HCT116 (cell line): Measurements from ENCODE around the gene TBCD. TPM values are rescaled to one million over a fixed set of nuclear protein-coding genes. Genes with fewer than 3 reads are reported as not detected.
A peak's percentile ranks its signal among the peaks of the same experiment; 100 is the strongest.

Experiments
- ATAC-seq: fragments of 200-7000 bp; cut with Tn5 transposase; 2 replicates; pipeline ENCODE4 v1.9.1; 2020; ENCODE audit warnings: mild to moderate bottlenecking, moderate library complexity
- BruUV-seq: library from RNA; stranded (reverse); fragments of 400-500 nt; replicated peaks from 2 replicates; lab custom pipeline; 2021; lab: Mats Ljungman, UMichigan
- CTCF ChIA-PET: fragments of 300-600 bp; sonication (Branson Sonifier 250); formaldehyde crosslinking; loops from one replicate; lab custom pipeline; 2021; ENCODE audit warnings: antibody characterized with exemption; lab: Charles Lee
- POLR2A ChIA-PET: fragments of 300-600, 350-600 bp; sonication (Branson Sonifier 250); formaldehyde crosslinking; loops from one replicate; lab custom pipeline; 2021; ENCODE audit warnings: antibody characterized with exemption; lab: Charles Lee
- RAD21 ChIA-PET, 2 experiments: fragments of 300-600 bp; sonication (Branson Sonifier 250); formaldehyde crosslinking; loops; one replicate each; lab custom pipeline; 2023; ENCODE audit warnings: low total read pairs in 2 of 2; ENCODE audit not compliant: uncharacterized antibody in 2 of 2, unreplicated experiment in 2 of 2, low non-redundant PET in 1 of 2; lab: Charles Lee
- DNase-seq: peaks from one replicate; pipeline ENCODE4 v3.0.0-alpha.2; 2010; ENCODE audit warnings: low read depth, low spot score
- H2AFZ ChIP-seq: fragments of 200-600 bp; shearing (Covaris generic), sonication (generic); 2 replicates; pipeline ENCODE4 v1.6.1; 2017; ENCODE audit warnings: low read depth, mixed run types, mixed read lengths, antibody characterized with exemption, low read length; ENCODE audit not compliant: poor library complexity, severe bottlenecking
- H3K27ac ChIP-seq: 2 replicates; pipeline ENCODE4 v1.5.1; 2012; ENCODE audit warnings: low read depth, low read length
- H3K27me3 ChIP-seq: fragments of 200-600 bp; sonication (generic); 2 replicates; pipeline ENCODE4 v1.6.1; 2016; ENCODE audit warnings: mixed run types, low read length, mixed read lengths; ENCODE audit not compliant: insufficient read depth
- H3K36me3 ChIP-seq, 2 experiments: fragments of 200-500 bp in 1 of 2; fragments of 200-600 bp in 1 of 2; sonication (Bioruptor generic) in 1 of 2; sonication (generic) in 1 of 2; 2 replicates each; pipeline versions ENCODE4 v1.5.1 to v1.6.1; 2014 to 2016; ENCODE audit warnings: low read length in 2 of 2, inconsistent platforms in 1 of 2, mixed read lengths in 1 of 2, mixed run types in 1 of 2; ENCODE audit not compliant: insufficient read depth in 2 of 2, control insufficient read depth in 1 of 2
- H3K4me1 ChIP-seq, 2 experiments: fragments of 200-600 bp in 1 of 2; sonication (generic) in 1 of 2; 2 replicates each; pipeline versions ENCODE4 v1.5.1 to v1.6.1; 2012 to 2017; ENCODE audit warnings: low read length in 2 of 2, inconsistent platforms in 1 of 2, mild to moderate bottlenecking in 1 of 2, mixed read lengths in 1 of 2, mixed run types in 1 of 2, moderate library complexity in 1 of 2; ENCODE audit not compliant: insufficient read depth in 2 of 2, control insufficient read depth in 1 of 2
- H3K4me2 ChIP-seq: fragments of 200-600 bp; sonication (generic); 2 replicates; pipeline ENCODE4 v1.6.1; 2017; ENCODE audit warnings: mixed run types, low read length, mixed read lengths
- H3K4me3 ChIP-seq, 2 experiments: fragments of 200-600 bp in 1 of 2; sonication (generic) in 1 of 2; replicated peaks in 1 of 2; 2 replicates each; pipeline ENCODE4 v1.5.1; 2011 to 2016; ENCODE audit warnings: low read length in 2 of 2, control low read depth in 1 of 2, low read depth in 1 of 2, mild to moderate bottlenecking in 1 of 2, mixed read lengths in 1 of 2, mixed run types in 1 of 2
- H3K79me2 ChIP-seq: fragments of 200-600 bp; sonication (generic); 2 replicates; pipeline ENCODE4 v1.6.1; 2017; ENCODE audit warnings: mild to moderate bottlenecking, mixed run types, low read length, moderate library complexity, mixed read lengths; ENCODE audit not compliant: insufficient read depth
- H3K9ac ChIP-seq: fragments of 200-600 bp; sonication (generic); 2 replicates; pipeline ENCODE4 v1.6.1; 2016; ENCODE audit warnings: low read length, mixed read lengths
- H3K9me2 ChIP-seq: fragments of 200-600 bp; sonication (generic), shearing (Covaris generic); 2 replicates; pipeline ENCODE4 v1.6.1; 2017; ENCODE audit warnings: mixed run types, mild to moderate bottlenecking, moderate library complexity; ENCODE audit not compliant: insufficient read depth
- H3K9me3 ChIP-seq, 2 experiments: fragments of 200-500 bp in 1 of 2; fragments of 200-600 bp in 1 of 2; sonication (Bioruptor generic) in 1 of 2; sonication (generic) in 1 of 2; 2 replicates each; pipeline ENCODE4 v1.6.1; 2014 to 2017; ENCODE audit warnings: low read length in 2 of 2, mixed read lengths in 2 of 2, inconsistent platforms in 1 of 2, low read depth in 1 of 2, mild to moderate bottlenecking in 1 of 2, mixed run types in 1 of 2, moderate library complexity in 1 of 2; ENCODE audit not compliant: control insufficient read depth in 1 of 2, insufficient read depth in 1 of 2
- H4K20me1 ChIP-seq: fragments of 200-600 bp; sonication (generic), shearing (Covaris generic); 2 replicates; pipeline ENCODE4 v1.6.1; 2017; ENCODE audit warnings: mixed run types, mild to moderate bottlenecking, moderate library complexity; ENCODE audit not compliant: insufficient read depth
- CBX3 ChIP-seq: IDR thresholded peaks from 2 replicates; pipeline ENCODE4 v1.6.1; 2012; ENCODE audit warnings: low read depth
- CEBPB ChIP-seq: IDR thresholded peaks from 2 replicates; pipeline ENCODE4 v1.6.1; 2012; ENCODE audit warnings: low read depth
- EGR1 ChIP-seq: IDR thresholded peaks from 2 replicates; pipeline ENCODE4 v1.6.1; 2012; ENCODE audit warnings: low read depth
- ELF1 ChIP-seq: IDR thresholded peaks from 2 replicates; pipeline ENCODE4 v1.6.1; 2012; ENCODE audit warnings: low read depth, borderline replicate concordance
- EZH2 ChIP-seq: fragments of 200-600 bp; sonication (generic); IDR thresholded peaks from 2 replicates; pipeline ENCODE4 v1.6.1; 2017; ENCODE audit warnings: antibody characterized with exemption, mixed run types
- EZH2phosphoT487 ChIP-seq: fragments of 200-600 bp; IDR thresholded peaks from 2 replicates; pipeline ENCODE4 v1.6.1; 2018; ENCODE audit warnings: antibody characterized with exemption, borderline replicate concordance
- POLR2A ChIP-seq: IDR thresholded peaks from 2 replicates; pipeline ENCODE4 v1.7.0; 2011; ENCODE audit warnings: borderline replicate concordance; ENCODE audit not compliant: insufficient read depth, insufficient read length; ENCODE audit errors: extremely low read depth
- POLR2AphosphoS5 ChIP-seq: IDR thresholded peaks from 2 replicates; pipeline ENCODE4 v1.6.1; 2011; ENCODE audit warnings: mild to moderate bottlenecking, low read depth, low read length, moderate library complexity
- RAD21 ChIP-seq: IDR thresholded peaks from 2 replicates; pipeline ENCODE4 v1.6.1; 2012; ENCODE audit warnings: low read depth, mild to moderate bottlenecking
- SIN3A ChIP-seq: IDR thresholded peaks from 2 replicates; pipeline ENCODE4 v1.6.1; 2012; ENCODE audit warnings: low read depth
- SP1 ChIP-seq: IDR thresholded peaks from 2 replicates; pipeline ENCODE4 v1.6.1; 2012; ENCODE audit warnings: low read depth
- ZFX ChIP-seq: fragments of 450-650 bp; IDR thresholded peaks from 2 replicates; pipeline ENCODE4 v1.6.1; 2017
- intact Hi-C: fragments of 100-400 bp; cut with micrococcal nuclease; formaldehyde crosslinking; loops from 2 replicates; pipeline ENCODE4 v1.10.0; 2022
- total RNA-seq: library from RNA; stranded (reverse); gene quantifications from one replicate; pipeline ENCODE4 v1.2.1, GENCODE V29; 2021; ENCODE audit not compliant: unreplicated experiment
- TF ChIP-seq, protein P1 (sequence below): IDR thresholded peaks from 2 replicates; pipeline ENCODE4 v1.6.1; 2012
- TF ChIP-seq, protein P2 (sequence below), 3 experiments: fragments of 200-600 bp in 1 of 3; sonication (generic) in 1 of 3; IDR thresholded peaks in 2 of 3; conservative IDR thresholded peaks in 1 of 3; 2 replicates each; pipeline ENCODE4 v1.5.1; 2012 to 2017; ENCODE audit warnings: low read depth in 2 of 3, low read length in 2 of 3, antibody characterized with exemption in 1 of 3, borderline replicate concordance in 1 of 3, control low read depth in 1 of 3, mild to moderate bottlenecking in 1 of 3, mixed read lengths in 1 of 3, mixed run types in 1 of 3, moderate library complexity in 1 of 3; ENCODE audit not compliant: insufficient read depth in 1 of 3

TBCD gene
- total RNA-seq, 1 experiment from 2014 or later = 152 TPM

DNA sequence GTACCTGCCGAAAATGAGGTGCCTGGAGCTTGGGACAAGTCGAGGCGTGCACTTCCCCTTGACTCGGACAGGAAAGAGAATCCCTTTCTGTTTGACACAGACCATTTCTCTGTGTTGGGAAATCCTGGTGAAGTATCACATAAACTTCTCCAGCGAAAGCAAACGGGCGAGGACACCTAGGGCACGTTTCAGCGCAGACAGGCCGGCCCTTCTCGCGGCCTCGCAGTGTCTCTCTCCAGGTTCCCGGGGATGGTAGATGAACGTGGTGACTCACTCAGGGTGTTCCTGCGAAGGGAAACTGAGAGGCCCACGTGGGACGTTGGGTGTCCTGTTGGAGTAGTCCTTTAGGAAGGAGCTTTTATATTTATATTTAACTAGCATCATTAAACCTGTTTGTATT is 124.3 kb downstream of the TBCD start:
- Histone ChIP-seq H3K27me3 (no peaks in the 10 kb centered on the region), H3K79me2 (peaks cover 39% of the 10 kb centered on the region; the same call in 1 of the 2 replicates), H3K4me3 (peak overlapping the region in 1 of 2 experiments; percentile 4; a peak in 1 of 4 replicates), H3K9me3 (no peaks in the 10 kb centered on the region), H3K36me3 (peaks cover 0 to 5% of the 10 kb centered on the region in 2 experiments; a peak in 1 of 4 replicates), H3K9ac (peak overlapping the region; percentile 23), H3K27ac (peak overlapping the region; percentile 57; the same call in 1 of the 2 replicates), H3K4me1 (peaks cover 18 to 38% of the 10 kb centered on the region in 2 experiments), H4K20me1 (no peaks in the 10 kb centered on the region), H3K4me2 (peak overlapping the region; percentile 50), H2AFZ (no peak overlapping the region), H3K9me2 (no peaks in the 10 kb centered on the region)
- ChIA-PET RAD21 (interaction anchor here in 1 of 2 experiments (0.7 kb wide), 1 partner anchor 38 kb away, joined by 3 read pairs; no protein-coding TSS in a partner anchor), CTCF (interaction anchor here (1.4 to 1.5 kb wide), 3 partner anchors 10 to 12 kb away, joined by 3 to 4 read pairs (median 3); no protein-coding TSS in a partner anchor), POLR2A (interaction anchor here (1.7 kb wide), 1 partner anchor 16 kb away, joined by 4 read pairs; no protein-coding TSS in a partner anchor)
- no peak for DNase-seq
- peak; percentile 72 for ATAC-seq
- BruUV-seq = no TSS peak
- no peak for TF ChIP-seq CBX3
- TF ChIP-seq, protein P1, sequence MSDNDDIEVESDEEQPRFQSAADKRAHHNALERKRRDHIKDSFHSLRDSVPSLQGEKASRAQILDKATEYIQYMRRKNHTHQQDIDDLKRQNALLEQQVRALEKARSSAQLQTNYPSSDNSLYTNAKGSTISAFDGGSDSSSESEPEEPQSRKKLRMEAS = peak; percentile 74; the same call in 1 of the 2 replicates
- intact Hi-C loops = no loop called here

DNA sequence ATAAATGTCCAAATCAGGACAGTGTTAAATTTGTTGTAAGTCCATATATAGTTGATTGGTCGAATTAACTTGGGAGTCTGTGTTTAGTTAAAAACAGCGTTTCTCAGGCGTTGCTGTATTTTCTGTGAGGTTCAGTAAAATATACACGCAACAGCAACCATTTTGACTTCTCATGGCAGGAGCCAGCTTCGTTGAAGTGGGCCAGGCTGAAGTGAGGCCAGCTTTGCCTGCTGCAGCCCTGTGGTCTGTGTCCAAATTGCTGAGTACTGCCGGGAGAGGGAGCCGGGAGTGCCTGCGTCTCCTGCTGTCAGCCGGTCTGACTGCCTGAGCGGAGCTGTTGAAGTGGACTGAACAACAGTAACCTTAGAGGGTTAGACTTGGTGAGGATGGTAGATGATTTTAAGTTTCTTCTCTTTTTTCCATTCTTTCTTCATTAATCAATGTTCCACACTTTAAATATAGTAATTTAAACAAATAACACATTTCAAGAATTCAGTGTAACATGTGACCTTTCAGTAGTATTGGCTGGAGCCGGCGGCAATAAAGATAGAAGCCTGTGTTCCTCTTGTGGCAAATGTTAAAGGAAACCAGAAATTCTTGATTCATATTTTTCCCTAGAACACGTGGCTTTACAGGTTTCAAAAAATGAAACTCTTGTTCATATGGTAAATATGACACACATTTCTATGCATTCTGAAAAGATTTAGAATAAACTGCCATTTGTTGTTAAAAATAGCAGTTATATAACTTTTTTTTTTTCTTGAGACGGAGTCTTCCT is 124.9 kb downstream of the TBCD start:
- Histone ChIP-seq H2AFZ (no peak overlapping the region), H3K27ac (peak overlapping the region; percentile 57), H3K27me3 (no peaks in the 10 kb centered on the region), H3K4me2 (peak overlapping the region; percentile 50), H3K4me1 (peaks cover 18 to 33% of the 10 kb centered on the region in 2 experiments), H3K4me3 (peak overlapping the region in 1 of 2 experiments; percentile 4; a peak in 1 of 4 replicates), H3K9ac (peak overlapping the region; percentile 23), H3K9me2 (no peaks in the 10 kb centered on the region), H3K9me3 (no peaks in the 10 kb centered on the region), H4K20me1 (no peaks in the 10 kb centered on the region), H3K36me3 (no peaks in the 10 kb centered on the region; a peak in 1 of 4 replicates), H3K79me2 (peaks cover 45% of the 10 kb centered on the region; the same call in 1 of the 2 replicates)
- RAD21 ChIA-PET = interaction anchor here in 1 of 2 experiments (0.7 to 0.8 kb wide), 2 partner anchors 9 to 37 kb away, joined by 3 read pairs; no protein-coding TSS in a partner anchor
- POLR2A ChIA-PET = no interaction called here
- CTCF ChIA-PET = interaction anchor here (1.4 to 1.5 kb wide), 2 partner anchors 9 to 13 kb away, joined by 3 to 4 read pairs; no protein-coding TSS in a partner anchor
- DNase-seq (peak; percentile 49), ATAC-seq (peak; percentile 89)
- intact Hi-C loops = no loop called here
- BruUV-seq = no TSS peak
- TF ChIP-seq, protein P2, sequence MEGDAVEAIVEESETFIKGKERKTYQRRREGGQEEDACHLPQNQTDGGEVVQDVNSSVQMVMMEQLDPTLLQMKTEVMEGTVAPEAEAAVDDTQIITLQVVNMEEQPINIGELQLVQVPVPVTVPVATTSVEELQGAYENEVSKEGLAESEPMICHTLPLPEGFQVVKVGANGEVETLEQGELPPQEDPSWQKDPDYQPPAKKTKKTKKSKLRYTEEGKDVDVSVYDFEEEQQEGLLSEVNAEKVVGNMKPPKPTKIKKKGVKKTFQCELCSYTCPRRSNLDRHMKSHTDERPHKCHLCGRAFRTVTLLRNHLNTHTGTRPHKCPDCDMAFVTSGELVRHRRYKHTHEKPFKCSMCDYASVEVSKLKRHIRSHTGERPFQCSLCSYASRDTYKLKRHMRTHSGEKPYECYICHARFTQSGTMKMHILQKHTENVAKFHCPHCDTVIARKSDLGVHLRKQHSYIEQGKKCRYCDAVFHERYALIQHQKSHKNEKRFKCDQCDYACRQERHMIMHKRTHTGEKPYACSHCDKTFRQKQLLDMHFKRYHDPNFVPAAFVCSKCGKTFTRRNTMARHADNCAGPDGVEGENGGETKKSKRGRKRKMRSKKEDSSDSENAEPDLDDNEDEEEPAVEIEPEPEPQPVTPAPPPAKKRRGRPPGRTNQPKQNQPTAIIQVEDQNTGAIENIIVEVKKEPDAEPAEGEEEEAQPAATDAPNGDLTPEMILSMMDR (IDR thresholded peaks at IDR 0.05 in 2 of 3, conservative IDR thresholded peaks at IDR 0.05 in 1 of 3; ENCODE audit: borderline replicate concordance in 1 of 3, insufficient read depth in 1 of 3, low read depth in 2 of 3, low read length in 2 of 3) = peak; percentile 38 to 77 (median 44); a peak in 5 of 6 replicates
- TF ChIP-seq RAD21 (peak; percentile 55; the same call in 1 of the 2 replicates), EGR1 (no peak), SIN3A (no peak), SP1 (no peak), EZH2phosphoT487 (no peak), ELF1 (no peak), EZH2 (no peak), ZFX (no peak), CEBPB (no peak), POLR2A (no peak), POLR2AphosphoS5 (no peak)
- TF ChIP-seq, protein P1 = no peak
